ENCODE data around the gene IQGAP3.

- TF ChIP-seq CTCF (IDR thresholded peaks at IDR 0.05), result no peak
- no peak for TF ChIP-seq POLR2A (IDR thresholded peaks at IDR 0.05)
- no peak for TF ChIP-seq EP300 (IDR thresholded peaks at IDR 0.05)
Observed at GRCh38 chr1:156551066-156551643, 21.2 kb downstream of the IQGAP3 start.

Data from ovary (tissue), 3 donors.